ENCODE results near the gene YEATS2.

YEATS2 gene

GRCh38 chr3:183839751-183840150, 142.2 kb downstream of the YEATS2 start:
- Mint-ChIP-seq H3K4me1 (ENCODE audit: low read depth) (peaks cover 5% of the 10 kb centered on the region), H3K27ac (no peak overlapping the region), H3K36me3 (ENCODE audit: low read depth) (peaks cover 51% of the 10 kb centered on the region), H3K27me3 (no peaks in the 10 kb centered on the region), H3K9me3 (no peaks in the 10 kb centered on the region), H3K4me3 (no peak overlapping the region)

GRCh38 chr3:183844606-183845005, 147.0 kb downstream of the YEATS2 start:
- Mint-ChIP-seq H3K4me3 (no peak overlapping the region), H3K4me1 (ENCODE audit: low read depth) (peaks cover 13% of the 10 kb centered on the region), H3K27ac (peak overlapping the region; percentile 72), H3K36me3 (ENCODE audit: low read depth) (peaks cover 52% of the 10 kb centered on the region), H3K27me3 (no peaks in the 10 kb centered on the region), H3K9me3 (no peaks in the 10 kb centered on the region)

DNA sequence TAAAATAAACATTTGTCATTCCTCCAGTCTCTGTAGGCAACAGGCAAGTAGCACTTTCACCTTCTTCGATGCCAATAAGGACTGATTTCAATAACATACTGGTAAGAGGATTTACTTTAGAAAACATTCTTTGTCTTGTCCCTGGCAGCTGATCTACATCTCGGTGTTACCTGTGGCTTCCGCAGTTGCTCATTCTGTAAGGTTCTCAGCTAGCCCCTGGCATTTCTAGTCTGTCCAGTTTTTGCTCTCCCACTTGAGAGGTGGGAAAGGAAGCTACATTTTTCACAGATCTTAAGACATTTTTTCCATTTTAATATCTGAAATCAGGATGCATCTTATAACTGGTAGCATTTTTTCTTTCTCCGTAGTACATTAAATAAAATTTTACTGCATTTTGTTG, 147.5 kb downstream of the YEATS2 start:
- H3K4me3 Mint-ChIP-seq: no peak overlapping the region
- H3K36me3 Mint-ChIP-seq (ENCODE audit: low read depth): peaks cover 54% of the 10 kb centered on the region
- peaks cover 14% of the 10 kb centered on the region for H3K4me1 Mint-ChIP-seq (ENCODE audit: low read depth)
- no peaks in the 10 kb centered on the region for H3K27me3 Mint-ChIP-seq
- H3K9me3 Mint-ChIP-seq: no peaks in the 10 kb centered on the region
- H3K27ac Mint-ChIP-seq: peak overlapping the region; percentile 61

GRCh38 chr3:183845608-183846288, 148.2 kb downstream of the YEATS2 start:
- H3K36me3 Mint-ChIP-seq (ENCODE audit: low read depth): peaks cover 55% of the 10 kb centered on the region
- peak overlapping the region; percentile 61 for H3K27ac Mint-ChIP-seq

GRCh38 chr3:183854318-183855035, 156.9 kb downstream of the YEATS2 start:
- no peak overlapping the region for H3K27ac Mint-ChIP-seq
- H3K4me1 Mint-ChIP-seq (ENCODE audit: low read depth): peaks cover 12% of the 10 kb centered on the region
- peaks cover 75% of the 10 kb centered on the region for H3K36me3 Mint-ChIP-seq (ENCODE audit: low read depth)
- H3K4me3 Mint-ChIP-seq: no peak overlapping the region
- no peaks in the 10 kb centered on the region for H3K9me3 Mint-ChIP-seq
- no peaks in the 10 kb centered on the region for H3K27me3 Mint-ChIP-seq

More at GRCh38 chr3:183845608-183846288, 148.2 kb downstream of the YEATS2 start:
- H3K4me3 Mint-ChIP-seq: no peak overlapping the region
- H3K9me3 Mint-ChIP-seq: no peaks in the 10 kb centered on the region
- peaks cover 16% of the 10 kb centered on the region for H3K4me1 Mint-ChIP-seq (ENCODE audit: low read depth)
- H3K27me3 Mint-ChIP-seq: no peaks in the 10 kb centered on the region

- Mint-ChIP-seq H3K36me3 (ENCODE audit: low read depth) (peaks cover 72% of the 10 kb centered on the region), H3K4me1 (ENCODE audit: low read depth) (peaks cover 9% of the 10 kb centered on the region)
Measured at GRCh38 chr3:183857863-183858262, 160.3 kb downstream of the YEATS2 start.

More at GRCh38 chr3:183857863-183858262, 160.3 kb downstream of the YEATS2 start:
- H3K27me3 Mint-ChIP-seq: no peaks in the 10 kb centered on the region
- H3K27ac Mint-ChIP-seq: peak overlapping the region; percentile 21
- H3K4me3 Mint-ChIP-seq: no peak overlapping the region
- no peaks in the 10 kb centered on the region for H3K9me3 Mint-ChIP-seq
